Measurements from ENCODE around the gene XRCC6.

DNA sequence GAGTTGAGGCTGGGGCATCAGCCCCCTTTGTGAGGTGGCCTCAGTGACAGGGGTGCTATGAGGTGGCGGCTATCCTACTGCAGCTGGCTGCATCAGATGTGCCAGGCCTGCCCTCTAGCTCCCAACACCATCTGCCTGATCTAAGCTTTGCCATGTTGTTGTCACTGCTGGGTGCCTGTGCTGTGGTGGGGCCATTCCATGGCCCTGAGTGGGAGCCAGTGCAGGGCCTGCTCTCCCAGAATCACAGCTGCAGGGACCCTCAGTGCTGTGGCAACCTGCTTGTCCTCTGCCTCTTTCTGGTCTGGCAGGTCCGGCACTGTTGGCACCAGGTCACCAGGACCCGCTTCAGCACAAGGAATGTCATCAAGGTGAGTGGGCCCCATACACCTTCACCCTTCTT lies 69.4 kb downstream of the XRCC6 start:
- TF ChIP-seq, protein P1, sequence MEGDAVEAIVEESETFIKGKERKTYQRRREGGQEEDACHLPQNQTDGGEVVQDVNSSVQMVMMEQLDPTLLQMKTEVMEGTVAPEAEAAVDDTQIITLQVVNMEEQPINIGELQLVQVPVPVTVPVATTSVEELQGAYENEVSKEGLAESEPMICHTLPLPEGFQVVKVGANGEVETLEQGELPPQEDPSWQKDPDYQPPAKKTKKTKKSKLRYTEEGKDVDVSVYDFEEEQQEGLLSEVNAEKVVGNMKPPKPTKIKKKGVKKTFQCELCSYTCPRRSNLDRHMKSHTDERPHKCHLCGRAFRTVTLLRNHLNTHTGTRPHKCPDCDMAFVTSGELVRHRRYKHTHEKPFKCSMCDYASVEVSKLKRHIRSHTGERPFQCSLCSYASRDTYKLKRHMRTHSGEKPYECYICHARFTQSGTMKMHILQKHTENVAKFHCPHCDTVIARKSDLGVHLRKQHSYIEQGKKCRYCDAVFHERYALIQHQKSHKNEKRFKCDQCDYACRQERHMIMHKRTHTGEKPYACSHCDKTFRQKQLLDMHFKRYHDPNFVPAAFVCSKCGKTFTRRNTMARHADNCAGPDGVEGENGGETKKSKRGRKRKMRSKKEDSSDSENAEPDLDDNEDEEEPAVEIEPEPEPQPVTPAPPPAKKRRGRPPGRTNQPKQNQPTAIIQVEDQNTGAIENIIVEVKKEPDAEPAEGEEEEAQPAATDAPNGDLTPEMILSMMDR (IDR thresholded peaks at IDR 0.05): no peak
- no peak for TF ChIP-seq POLR2A (IDR thresholded peaks at IDR 0.05)
